Mucosa of descending colon (tissue), 3 donors: Measurements from ENCODE around the gene PHF21A. TPM values are rescaled to one million over a fixed set of nuclear protein-coding genes. Genes with fewer than 3 reads are reported as not detected.

Experiments used
- ATAC-seq: fragments of 200-7000 bp; cut with Tn5 transposase; one replicate; pipeline ENCODE4 v1.9.1; 2020; ENCODE audit warnings: mild to moderate bottlenecking, moderate library complexity
- DNase-seq, 3 donors: peaks; one replicate each; pipeline ENCODE4 v3.0.0-alpha.2; 2020
- H3K36me3 ChIP-seq: fragments of 200-600 bp; one replicate; pipeline ENCODE4 v1.8.0; 2021; ENCODE audit warnings: low read depth, mild to moderate bottlenecking
- H3K4me1 ChIP-seq: fragments of 200-600 bp; one replicate; pipeline ENCODE4 v1.8.0; 2021; ENCODE audit warnings: low read depth, mild to moderate bottlenecking
- H3K4me3 ChIP-seq: fragments of 200-600 bp; one replicate; pipeline ENCODE4 v1.8.0; 2021; ENCODE audit warnings: mild to moderate bottlenecking
- H3K9me3 ChIP-seq: fragments of 200-600 bp; one replicate; pipeline ENCODE4 v1.8.0; 2021; ENCODE audit warnings: mild to moderate bottlenecking
- intact Hi-C, 2 donors: fragments of 100-400 bp; cut with DNase I in 1 of 2; cut with micrococcal nuclease in 1 of 2; formaldehyde crosslinking; loops; one replicate each; pipeline versions ENCODE4 v1.11.0 to v1.11.1; 2022; cut with DNase I, micrococcal nuclease
- total RNA-seq, 3 donors: library from RNA; stranded (reverse); fragmentation: NEBNext Ultra II Directional in 2 of 3; extraction: Animal tissue kit (Norgen Biotek cat#: 25700) in 2 of 3; gene quantifications; one replicate each; pipeline versions ENCODE4 v1.2.1 to v1.2.4, GENCODE V29; 2021 to 2023
- TF ChIP-seq, protein P1 (sequence below): fragments of 200-600 bp; IDR thresholded peaks from one replicate; pipeline ENCODE4 v1.8.0; 2022; ENCODE audit warnings: antibody characterized with exemption, mild to moderate bottlenecking
- donor health status: DM: no; HTN: no; CAD: no; lungs with moderate emphysema.
- donor health status: DM: no; HTN: no; CAD: no.
- donor health status: DM: no; HTN: yes; CAD: no.

The PHF21A gene
- total RNA-seq, 3 donors from 2014 or later, result 20.3 to 78.1 (median 23.3) TPM

- intact Hi-C loops, result no loop called here
Observed at GRCh38 chr11:45995342-45995734, 125.9 kb downstream of the PHF21A start.

DNA sequence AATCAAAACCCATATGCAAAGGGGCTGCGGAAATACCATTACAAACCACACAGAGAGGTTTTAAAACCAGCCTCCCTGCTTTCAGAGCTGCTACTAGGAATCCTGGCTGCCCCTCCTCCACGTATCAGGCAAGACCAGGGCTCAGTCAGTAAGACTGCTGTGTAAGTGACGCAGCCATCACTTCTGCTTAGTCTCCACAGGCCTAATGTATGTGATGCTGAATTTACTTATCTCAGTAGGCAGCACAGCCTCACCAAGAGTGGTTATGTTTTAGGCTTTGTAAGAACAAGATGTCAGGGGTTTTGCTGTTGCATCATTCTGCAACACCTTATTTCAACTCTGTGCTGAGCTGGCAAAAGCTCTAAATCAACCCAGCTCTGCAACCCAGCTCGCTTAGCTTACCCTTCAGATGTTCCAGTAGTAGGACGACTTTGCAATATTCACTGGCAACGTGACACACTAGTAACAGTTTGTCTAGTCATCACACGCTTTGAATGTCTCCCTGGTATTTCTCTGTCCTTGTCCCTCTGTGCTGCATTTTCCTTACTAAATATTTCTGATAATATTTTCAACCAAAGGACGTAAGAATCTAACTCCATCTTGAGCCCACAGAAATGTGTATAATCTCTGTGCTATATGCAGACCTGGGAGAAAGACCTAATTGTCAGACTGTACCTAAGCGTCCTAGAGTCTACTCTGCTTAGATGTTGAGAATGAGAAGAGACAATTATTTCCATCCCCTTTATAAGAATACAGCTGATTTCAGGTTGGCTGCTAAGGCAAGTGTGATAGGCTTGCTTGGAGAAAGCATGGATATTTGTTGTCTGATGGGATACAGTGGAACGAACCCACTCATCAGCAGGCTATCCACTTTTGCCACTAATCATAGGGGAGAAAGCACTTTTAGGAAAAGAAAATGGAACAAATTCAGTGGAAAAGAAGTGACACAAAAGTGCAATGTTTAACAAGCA, 126.6 kb downstream of the PHF21A start:
- no peak overlapping the region for H3K4me3 ChIP-seq
- H3K4me1 ChIP-seq, result no peaks in the 10 kb centered on the region
- no peaks in the 10 kb centered on the region for H3K36me3 ChIP-seq
- intact Hi-C loops, result no loop called here
- H3K9me3 ChIP-seq, result no peaks in the 10 kb centered on the region
- TF ChIP-seq, protein P1, sequence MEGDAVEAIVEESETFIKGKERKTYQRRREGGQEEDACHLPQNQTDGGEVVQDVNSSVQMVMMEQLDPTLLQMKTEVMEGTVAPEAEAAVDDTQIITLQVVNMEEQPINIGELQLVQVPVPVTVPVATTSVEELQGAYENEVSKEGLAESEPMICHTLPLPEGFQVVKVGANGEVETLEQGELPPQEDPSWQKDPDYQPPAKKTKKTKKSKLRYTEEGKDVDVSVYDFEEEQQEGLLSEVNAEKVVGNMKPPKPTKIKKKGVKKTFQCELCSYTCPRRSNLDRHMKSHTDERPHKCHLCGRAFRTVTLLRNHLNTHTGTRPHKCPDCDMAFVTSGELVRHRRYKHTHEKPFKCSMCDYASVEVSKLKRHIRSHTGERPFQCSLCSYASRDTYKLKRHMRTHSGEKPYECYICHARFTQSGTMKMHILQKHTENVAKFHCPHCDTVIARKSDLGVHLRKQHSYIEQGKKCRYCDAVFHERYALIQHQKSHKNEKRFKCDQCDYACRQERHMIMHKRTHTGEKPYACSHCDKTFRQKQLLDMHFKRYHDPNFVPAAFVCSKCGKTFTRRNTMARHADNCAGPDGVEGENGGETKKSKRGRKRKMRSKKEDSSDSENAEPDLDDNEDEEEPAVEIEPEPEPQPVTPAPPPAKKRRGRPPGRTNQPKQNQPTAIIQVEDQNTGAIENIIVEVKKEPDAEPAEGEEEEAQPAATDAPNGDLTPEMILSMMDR, result no peak
- DNase-seq (no peak), ATAC-seq (no peak)

More at GRCh38 chr11:45995342-45995734, 125.9 kb downstream of the PHF21A start:
- H3K36me3 ChIP-seq, result no peaks in the 10 kb centered on the region
- no peak overlapping the region for H3K4me3 ChIP-seq
- ATAC-seq (no peak), DNase-seq (no peak)
- H3K9me3 ChIP-seq, result no peaks in the 10 kb centered on the region
- TF ChIP-seq, protein P1, result no peak
- no peaks in the 10 kb centered on the region for H3K4me1 ChIP-seq

DNA sequence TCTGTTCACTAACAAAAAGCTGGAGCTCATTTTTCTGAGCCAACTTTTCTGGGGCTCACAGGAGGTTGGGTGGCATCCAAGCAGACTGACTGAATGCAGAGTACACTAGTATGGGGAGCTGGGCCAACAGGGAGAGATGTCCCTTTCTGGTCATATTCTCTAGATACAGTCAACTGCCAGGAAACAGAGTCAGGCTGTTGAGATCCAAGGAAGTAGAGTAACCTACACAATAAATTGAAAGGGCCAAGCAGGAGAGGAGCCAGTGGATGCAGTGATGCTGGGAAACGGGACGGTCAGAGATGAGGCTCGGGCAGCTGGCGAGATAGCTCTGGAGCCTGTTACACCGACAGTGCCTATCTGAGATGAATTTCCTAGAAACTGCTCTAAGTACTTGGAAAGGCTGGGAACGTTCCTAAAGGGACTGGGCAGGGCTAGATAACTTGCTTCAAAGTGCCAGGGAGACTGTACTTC, 127.7 kb downstream of the PHF21A start:
- no peaks in the 10 kb centered on the region for H3K36me3 ChIP-seq
- intact Hi-C loops, result no loop called here
- TF ChIP-seq, protein P1, result no peak
- no peak overlapping the region for H3K4me3 ChIP-seq
- ATAC-seq (no peak), DNase-seq (peak in 1 of 3 donors; percentile 20)
- H3K4me1 ChIP-seq, result no peaks in the 10 kb centered on the region
- H3K9me3 ChIP-seq, result no peaks in the 10 kb centered on the region

DNA sequence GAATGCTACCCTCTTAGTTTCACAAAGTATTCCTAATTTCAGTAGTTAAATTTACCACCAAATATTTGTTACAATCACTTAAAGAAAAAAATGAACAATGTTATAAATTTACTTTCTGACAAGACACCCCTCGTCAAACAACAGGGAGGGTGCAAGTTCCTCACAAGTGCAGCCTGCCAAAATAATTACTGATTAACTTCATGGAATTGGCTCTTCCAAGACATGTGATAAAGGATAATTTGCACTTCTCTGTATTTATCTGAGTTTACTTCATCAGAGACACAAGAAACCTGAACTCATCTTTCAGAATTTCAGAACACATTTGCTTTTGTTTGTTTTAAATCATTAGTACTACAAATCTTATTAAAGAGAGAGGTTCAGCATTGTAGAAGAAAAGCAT, 132.3 kb downstream of the PHF21A start:
- Histone ChIP-seq H3K36me3 (no peaks in the 10 kb centered on the region), H3K4me3 (no peak overlapping the region), H3K9me3 (no peaks in the 10 kb centered on the region), H3K4me1 (no peaks in the 10 kb centered on the region)
- intact Hi-C loops, result no loop called here
- ATAC-seq (no peak), DNase-seq (no peak)
- TF ChIP-seq, protein P1, result no peak

DNA sequence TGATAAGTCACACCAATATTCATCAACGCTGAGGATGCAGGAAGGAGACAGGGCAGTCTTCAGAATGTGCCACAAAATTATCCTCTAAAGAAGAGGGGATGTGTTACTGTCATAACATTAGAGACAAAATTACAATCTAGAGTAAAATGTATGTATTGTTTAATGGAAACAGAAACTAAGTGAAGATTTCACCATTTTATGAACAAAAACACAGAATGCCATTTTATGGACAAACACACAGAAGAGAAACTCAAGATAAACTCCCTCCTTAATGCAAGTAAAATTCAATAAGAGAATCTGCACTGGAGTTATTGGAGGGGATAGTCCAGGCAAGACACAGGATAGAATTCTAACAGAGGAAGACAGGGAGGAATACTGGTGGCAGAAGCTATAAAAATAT, 136.0 kb downstream of the PHF21A start:
- no peak overlapping the region for H3K4me3 ChIP-seq
- TF ChIP-seq, protein P1, result no peak
- no peaks in the 10 kb centered on the region for H3K9me3 ChIP-seq
- DNase-seq, result no peak
- no peaks in the 10 kb centered on the region for H3K36me3 ChIP-seq
- no peaks in the 10 kb centered on the region for H3K4me1 ChIP-seq
- ATAC-seq, result no peak
- intact Hi-C loops, result no loop called here
